K562 (cell line): ENCODE results near the gene PTPRR. TPM values are rescaled to one million over a fixed set of nuclear protein-coding genes. Genes with fewer than 3 reads are reported as not detected.
A peak's percentile ranks its signal among the peaks of the same experiment; 100 is the strongest.

ENCODE experiments used
- CBX1 ChIP-seq: sonication (generic); IDR thresholded peaks from 2 replicates; pipeline ENCODE4 v1.6.1; 2016; ENCODE audit warnings: antibody characterized with exemption, low read depth, mild to moderate bottlenecking
- CREB3 ChIP-seq: fragments of 450-650 bp; conservative IDR thresholded peaks from 2 replicates; pipeline ENCODE4 v1.6.1; 2016; ENCODE audit warnings: missing genetic modification characterization, low read depth, mild to moderate bottlenecking, missing compliant biosample characterization, moderate library complexity
- FOXA1 ChIP-seq: fragments of 450-650 bp; IDR thresholded peaks from 2 replicates; pipeline ENCODE4 v1.6.1; 2016; ENCODE audit warnings: mild to moderate bottlenecking, borderline replicate concordance
- GTF2A2 ChIP-seq: IDR thresholded peaks from 2 replicates; pipeline ENCODE4 v1.6.1; 2016; ENCODE audit warnings: mild to moderate bottlenecking, missing genetic modification characterization, missing compliant biosample characterization
- IRF2 ChIP-seq: sonication (generic); formaldehyde crosslinking; IDR thresholded peaks from 2 replicates; pipeline ENCODE4 v1.8.1; 2022; ENCODE audit warnings: mild to moderate bottlenecking, missing genetic modification reagents
- SIN3B ChIP-seq: fragments of 450-650 bp; IDR thresholded peaks from 2 replicates; pipeline ENCODE4 v1.6.1; 2017; ENCODE audit warnings: low read depth, mild to moderate bottlenecking, moderate library complexity
- STAT5B ChIP-seq: fragments of 250-450 bp; sonication (Bioruptor Pico); IDR thresholded peaks from 2 replicates; pipeline ENCODE4 v1.8.0; 2021; ENCODE audit warnings: mild to moderate bottlenecking, inconsistent platforms
- TCF15 ChIP-seq: fragments of 250-450 bp; sonication (Bioruptor Pico); IDR thresholded peaks from 2 replicates; pipeline ENCODE4 v1.8.0; 2022; ENCODE audit warnings: moderate library complexity, mild to moderate bottlenecking, inconsistent platforms
- ZBTB11 ChIP-seq, 3 experiments: fragments of 200-800 bp in 1 of 3; fragments of 250-450 bp in 1 of 3; fragments of 450-650 bp in 1 of 3; sonication (Bioruptor Pico) in 1 of 3; sonication (Bioruptor generic) in 1 of 3; formaldehyde crosslinking in 1 of 3; IDR thresholded peaks; 2 replicates each; pipeline versions ENCODE4 v1.6.1 to v1.8.0; 2016 to 2022; ENCODE audit warnings: mild to moderate bottlenecking in 2 of 3, missing genetic modification characterization in 2 of 3, missing compliant biosample characterization in 1 of 3, moderate library complexity in 1 of 3
- ZFP1 ChIP-seq: fragments of 450-650 bp; formaldehyde crosslinking; IDR thresholded peaks from 2 replicates; pipeline ENCODE4 v1.4.0; 2020; ENCODE audit warnings: mild to moderate bottlenecking, mixed read lengths
- ZNF324 ChIP-seq: fragments of 250-450 bp; sonication (Bioruptor Pico); IDR thresholded peaks from 2 replicates; pipeline ENCODE4 v1.4.0; 2020; ENCODE audit warnings: mild to moderate bottlenecking
- ZNF511 ChIP-seq: sonication (generic); formaldehyde crosslinking; IDR thresholded peaks from 2 replicates; pipeline ENCODE4 v1.8.0; 2022; ENCODE audit warnings: mild to moderate bottlenecking, missing genetic modification reagents
- ZNF584 ChIP-seq: fragments of 200-800 bp; sonication (Bioruptor generic); IDR thresholded peaks from 2 replicates; pipeline ENCODE4 v1.6.1; 2016; ENCODE audit warnings: low read depth, mild to moderate bottlenecking, missing genetic modification characterization, missing compliant biosample characterization
- ZNF766 ChIP-seq: fragments of 200-800 bp; sonication (Bioruptor generic); conservative IDR thresholded peaks from 2 replicates; pipeline ENCODE4 v1.6.1; 2016; ENCODE audit warnings: missing genetic modification characterization, missing compliant biosample characterization
- ZSCAN32 ChIP-seq: fragments of 450-650 bp; formaldehyde crosslinking; IDR thresholded peaks from 2 replicates; pipeline ENCODE4 v1.4.0; 2020; ENCODE audit warnings: mild to moderate bottlenecking, moderate library complexity
- polyA plus RNA-seq, 8 experiments: library from polyadenylated mRNA; depleted of rRNA in 4 of 8; stranded (reverse) in 5 of 8; unstranded in 3 of 8; fragments of >200 nt; fragmentation: Nextera tagmentation in 2 of 8; fragmentation: Illumina TruSeq in 1 of 8; extraction: Ambion mirVana in 2 of 8; extraction: Trizol in 1 of 8; gene quantifications; 2 replicates each; pipeline versions ENCODE4 v1.2.1 to v1.2.3, GENCODE V29; 2011 to 2014; ENCODE audit warnings: inconsistent platforms in 1 of 8, missing spikeins in 1 of 8
- total RNA-seq, 7 experiments: library from RNA; depleted of rRNA in 6 of 7; stranded (reverse); fragments of >200 nt in 6 of 7; fragmentation: Illumina TruSeq in 2 of 7; extraction: Trizol in 2 of 7; gene quantifications; 2 replicates each; pipeline versions ENCODE4 v1.2.1 to v1.2.3, GENCODE V29; 2011 to 2021; ENCODE audit warnings: low replicate concordance in 1 of 7
- TF ChIP-seq, protein P1 (sequence below): fragments of 200-800 bp; sonication (Bioruptor generic); IDR thresholded peaks from 2 replicates; pipeline ENCODE4 v1.6.1; 2017; ENCODE audit warnings: missing genetic modification characterization, missing compliant biosample characterization
- TF ChIP-seq, protein P2 (sequence below): fragments of 450-650 bp; IDR thresholded peaks from 2 replicates; pipeline ENCODE4 v1.6.1; 2017; ENCODE audit warnings: mild to moderate bottlenecking, moderate library complexity

Gene PTPRR
- total and polyA plus RNA-seq, 9 of the 15 experiments (the other 6 are each of a cell fraction or from before 2014, with no cell fraction given): 6.6 to 41.7 (median 12.3) TPM

DNA sequence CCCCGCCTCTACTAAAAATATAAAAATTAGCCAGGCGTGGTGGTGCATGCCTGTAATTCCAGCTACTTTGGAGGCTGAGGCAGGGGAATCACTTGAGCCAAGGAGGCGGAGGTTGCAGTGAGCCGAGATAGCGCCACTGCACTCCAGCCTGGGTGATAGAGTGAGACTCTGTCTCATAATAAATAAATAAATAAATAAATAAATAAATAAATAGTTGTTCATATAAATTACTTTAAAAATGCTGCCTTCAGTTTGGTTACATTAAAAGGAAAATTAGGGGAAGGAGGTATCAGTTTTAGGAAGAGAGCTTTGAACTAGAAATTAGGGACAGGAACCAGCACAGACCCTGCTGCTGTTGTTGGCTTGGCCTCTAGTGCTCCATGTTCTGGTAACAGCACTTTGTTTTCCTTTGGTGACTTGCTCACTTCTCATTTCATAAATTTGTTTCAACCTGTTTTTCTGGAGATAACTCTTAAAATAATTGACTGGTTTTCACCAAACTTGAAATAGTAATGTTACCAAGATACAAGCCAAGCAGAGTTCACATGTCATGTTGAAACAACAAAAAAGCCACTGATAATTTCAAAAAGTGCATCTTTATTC lies 260.4 kb downstream of the PTPRR start (continued):
- peak in 1 of 3 experiments; percentile 37; a peak in 1 of 6 replicates for TF ChIP-seq ZBTB11 (CRISPR knock-in tag; IDR thresholded peaks at IDR 0.05)
- 0 out of 2 replicates have a peak, but pooled peaks have one; percentile 12 for TF ChIP-seq FOXA1
- TF ChIP-seq SIN3B: no peak
- 0 out of 2 replicates have a peak, but pooled peaks have one; percentile 23 for TF ChIP-seq CREB3 (tag)
- TF ChIP-seq, protein P1, sequence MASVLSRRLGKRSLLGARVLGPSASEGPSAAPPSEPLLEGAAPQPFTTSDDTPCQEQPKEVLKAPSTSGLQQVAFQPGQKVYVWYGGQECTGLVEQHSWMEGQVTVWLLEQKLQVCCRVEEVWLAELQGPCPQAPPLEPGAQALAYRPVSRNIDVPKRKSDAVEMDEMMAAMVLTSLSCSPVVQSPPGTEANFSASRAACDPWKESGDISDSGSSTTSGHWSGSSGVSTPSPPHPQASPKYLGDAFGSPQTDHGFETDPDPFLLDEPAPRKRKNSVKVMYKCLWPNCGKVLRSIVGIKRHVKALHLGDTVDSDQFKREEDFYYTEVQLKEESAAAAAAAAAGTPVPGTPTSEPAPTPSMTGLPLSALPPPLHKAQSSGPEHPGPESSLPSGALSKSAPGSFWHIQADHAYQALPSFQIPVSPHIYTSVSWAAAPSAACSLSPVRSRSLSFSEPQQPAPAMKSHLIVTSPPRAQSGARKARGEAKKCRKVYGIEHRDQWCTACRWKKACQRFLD (CRISPR knock-in tag): peak; percentile 79; the same call in 1 of the 2 replicates
- no peak for TF ChIP-seq CBX1
- no peak for TF ChIP-seq TCF15 (CRISPR knock-in tag)
- TF ChIP-seq, protein P2, sequence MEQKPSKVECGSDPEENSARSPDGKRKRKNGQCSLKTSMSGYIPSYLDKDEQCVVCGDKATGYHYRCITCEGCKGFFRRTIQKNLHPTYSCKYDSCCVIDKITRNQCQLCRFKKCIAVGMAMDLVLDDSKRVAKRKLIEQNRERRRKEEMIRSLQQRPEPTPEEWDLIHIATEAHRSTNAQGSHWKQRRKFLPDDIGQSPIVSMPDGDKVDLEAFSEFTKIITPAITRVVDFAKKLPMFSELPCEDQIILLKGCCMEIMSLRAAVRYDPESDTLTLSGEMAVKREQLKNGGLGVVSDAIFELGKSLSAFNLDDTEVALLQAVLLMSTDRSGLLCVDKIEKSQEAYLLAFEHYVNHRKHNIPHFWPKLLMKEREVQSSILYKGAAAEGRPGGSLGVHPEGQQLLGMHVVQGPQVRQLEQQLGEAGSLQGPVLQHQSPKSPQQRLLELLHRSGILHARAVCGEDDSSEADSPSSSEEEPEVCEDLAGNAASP: no peak
- no peak for TF ChIP-seq ZNF324 (CRISPR knock-in tag)
- TF ChIP-seq ZNF511 (CRISPR knock-in tag): no peak
- TF ChIP-seq STAT5B (CRISPR knock-in tag): no peak
- TF ChIP-seq ZNF584 (CRISPR knock-in tag): peak; percentile 88; the same call in 1 of the 2 replicates
- TF ChIP-seq ZNF766 (CRISPR knock-in tag): peak; percentile 37; the same call in 1 of the 2 replicates
- TF ChIP-seq GTF2A2 (tag): peak; percentile 76; the same call in 1 of the 2 replicates
- TF ChIP-seq ZFP1 (CRISPR knock-in tag): no peak
- TF ChIP-seq ZSCAN32 (CRISPR knock-in tag): peak; percentile 3; the same call in 1 of the 2 replicates
- TF ChIP-seq IRF2 (CRISPR knock-in tag): no peak
